Astrocyte of the hippocampus (primary cell): ENCODE measurements around the gene RAB40C.

ENCODE experiments used
- DNase-seq: peaks from one replicate; pipeline ENCODE4 v3.0.0; 2011; ENCODE audit warnings: low read depth, low spot score

Gene RAB40C

DNA sequence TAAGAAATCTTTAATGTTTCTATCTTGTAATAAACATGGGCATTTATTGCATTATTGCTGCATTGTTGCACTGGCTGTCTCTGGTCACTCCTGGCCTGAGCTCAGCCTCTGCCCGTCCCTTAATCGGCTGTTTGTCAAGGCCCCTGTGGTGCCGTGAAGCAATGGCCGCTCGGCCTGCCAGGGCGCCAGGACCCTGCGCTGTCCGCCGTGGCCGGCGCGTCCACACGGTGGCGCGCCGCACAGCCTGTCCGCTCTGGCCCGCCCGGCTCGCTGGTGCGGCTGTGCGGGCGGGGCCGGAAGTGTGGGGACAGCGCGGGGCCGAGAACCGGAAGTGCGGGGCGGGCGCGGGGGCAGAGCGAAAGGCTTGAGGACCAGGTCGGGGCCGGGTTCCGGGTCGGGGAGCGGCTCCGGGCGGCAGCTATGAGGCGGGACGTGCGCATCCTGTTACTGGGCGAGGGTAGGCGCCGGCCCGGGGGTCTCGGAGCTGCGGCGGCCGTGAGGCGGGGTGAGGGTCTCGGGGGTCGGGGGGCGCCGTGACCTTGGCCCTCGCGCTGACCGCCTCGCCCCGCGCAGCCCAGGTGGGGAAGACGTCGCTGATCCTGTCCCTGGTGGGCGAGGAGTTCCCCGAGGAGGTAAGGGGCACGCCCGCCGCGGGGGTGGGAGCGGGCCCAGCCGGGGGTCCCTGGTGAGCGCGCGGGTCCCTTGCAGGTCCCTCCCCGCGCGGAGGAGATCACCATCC is 78.1 kb downstream of the RAB40C start, which contains the start of gene RHOT2:
Gene RHOT2 (plus strand): TSS at position 353 of the 739 bp plus-strand sequence. CDS start 68 bp downstream, at position 421.
- peak; percentile 98 for DNase-seq

DNA sequence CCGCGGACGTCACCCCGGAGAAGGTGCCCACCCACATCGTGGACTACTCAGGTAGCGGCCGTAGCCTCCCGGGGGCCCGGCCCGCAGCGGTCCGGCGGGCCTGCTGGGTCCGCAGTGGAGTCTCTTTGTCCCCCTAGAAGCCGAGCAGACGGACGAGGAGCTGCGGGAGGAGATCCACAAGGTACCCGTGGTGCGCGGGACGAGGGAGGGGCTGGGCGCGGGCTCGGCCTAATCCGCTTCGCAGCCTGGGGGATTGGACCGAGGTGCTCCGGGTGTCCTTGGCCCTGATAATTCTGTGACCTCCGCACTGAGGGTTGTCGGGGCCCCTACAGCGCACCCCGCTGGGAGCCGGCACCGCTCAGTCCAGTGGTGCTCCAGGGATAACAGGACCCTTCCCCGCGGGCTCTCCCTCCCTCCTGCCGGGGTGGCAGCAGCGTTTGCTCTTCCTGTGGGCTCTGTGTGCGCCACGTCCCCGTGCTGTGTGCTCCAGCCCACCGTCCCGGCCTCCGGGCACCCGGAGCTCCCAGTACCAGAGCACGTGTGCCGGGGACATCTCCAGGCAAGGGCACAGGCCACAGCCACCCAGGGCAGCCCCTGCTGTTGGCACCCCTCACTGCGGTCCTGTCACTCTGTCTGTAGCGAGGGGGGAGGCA is 78.8 kb downstream of the RAB40C start:
- peak; percentile 51 for DNase-seq

DNA sequence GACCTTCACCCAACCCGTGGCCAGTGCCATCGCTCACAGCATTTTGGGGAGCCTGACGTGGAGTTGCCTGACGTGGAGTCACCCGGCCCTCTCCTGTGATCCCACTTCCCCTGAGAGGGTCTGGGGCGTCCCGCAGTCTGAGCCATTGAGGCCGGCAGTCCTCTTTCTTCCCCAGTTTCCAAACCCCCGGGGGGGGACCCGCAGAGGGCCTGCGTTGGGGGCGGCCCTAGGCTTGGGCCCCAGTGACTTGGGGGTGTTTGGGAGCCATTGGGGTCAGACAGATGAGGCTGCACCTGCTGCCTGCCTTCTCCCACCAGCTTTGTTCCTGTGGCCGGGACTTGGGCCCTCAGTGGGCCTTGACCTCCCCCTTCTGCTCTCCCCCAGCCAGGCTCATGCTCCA is 79.8 kb downstream of the RAB40C start:
- DNase-seq: no peak

DNA sequence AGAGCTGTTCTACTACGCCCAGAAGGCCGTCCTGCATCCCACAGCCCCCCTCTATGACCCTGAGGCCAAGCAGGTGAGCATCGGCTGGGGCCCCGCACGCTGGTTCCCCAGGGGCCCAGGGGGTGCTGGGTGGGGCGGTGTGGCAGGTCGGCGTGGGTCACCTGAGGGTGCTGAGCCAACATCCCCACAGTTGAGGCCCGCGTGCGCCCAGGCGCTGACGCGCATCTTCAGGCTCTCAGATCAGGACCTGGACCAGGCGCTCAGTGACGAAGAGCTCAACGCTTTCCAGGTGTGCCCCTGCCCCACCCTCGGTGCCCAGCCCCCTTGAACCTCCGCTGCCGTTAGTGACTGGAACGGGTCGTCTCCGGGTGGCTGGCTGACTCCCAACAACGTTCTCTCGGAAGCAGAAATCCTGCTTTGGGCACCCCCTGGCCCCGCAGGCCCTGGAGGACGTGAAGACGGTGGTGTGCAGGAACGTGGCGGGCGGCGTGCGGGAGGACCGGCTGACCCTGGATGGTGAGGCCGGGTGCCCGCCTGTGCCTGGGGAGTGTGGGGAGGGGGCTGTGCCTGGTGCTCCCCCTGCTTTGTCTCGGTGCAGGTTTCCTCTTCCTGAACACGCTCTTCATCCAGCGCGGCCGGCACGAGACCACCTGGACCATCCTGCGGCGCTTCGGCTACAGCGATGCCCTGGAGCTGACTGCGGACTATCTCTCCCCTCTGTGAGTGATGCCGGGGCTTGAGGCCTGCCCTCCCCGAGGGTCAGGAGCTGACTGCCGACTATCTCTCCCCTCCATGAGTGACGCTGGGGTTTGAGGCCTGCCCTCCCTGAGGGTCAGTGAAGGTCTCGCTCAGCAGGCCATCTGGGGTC is 80.9 kb downstream of the RAB40C start:
- DNase-seq: no peak

DNA sequence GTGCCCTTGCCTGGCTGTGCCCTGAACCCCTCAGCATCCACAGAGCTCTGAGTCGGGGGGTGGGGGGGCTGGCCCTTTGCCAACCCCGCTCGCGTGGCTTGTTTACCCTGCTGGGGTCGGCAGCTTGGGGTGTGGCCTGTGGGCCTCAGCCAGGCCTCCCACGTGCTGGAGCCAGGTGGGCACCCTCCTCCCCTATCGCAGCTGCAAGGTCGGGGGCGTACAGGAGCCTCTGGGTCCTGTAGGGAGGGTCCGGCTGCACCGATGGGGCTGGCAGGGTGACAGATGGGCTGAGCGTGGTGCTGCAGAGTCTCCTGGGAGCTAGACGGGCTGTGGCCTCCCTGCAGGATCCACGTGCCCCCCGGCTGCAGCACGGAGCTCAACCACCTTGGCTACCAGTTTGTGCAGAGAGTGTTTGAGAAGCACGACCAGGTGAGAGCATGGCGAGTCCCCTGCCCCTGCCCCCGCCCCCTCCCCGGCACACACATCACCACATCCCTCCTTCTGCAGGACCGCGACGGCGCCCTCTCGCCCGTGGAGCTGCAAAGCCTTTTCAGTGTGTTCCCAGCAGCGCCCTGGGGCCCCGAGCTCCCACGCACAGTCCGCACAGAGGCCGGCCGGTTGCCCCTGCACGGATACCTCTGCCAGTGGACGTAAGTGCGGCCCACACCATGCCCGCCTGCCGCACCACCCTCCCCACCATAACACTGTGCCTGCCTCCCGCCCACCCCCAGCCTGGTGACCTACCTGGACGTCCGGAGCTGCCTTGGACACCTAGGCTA is 81.7 kb downstream of the RAB40C start:
- no peak for DNase-seq

DNA sequence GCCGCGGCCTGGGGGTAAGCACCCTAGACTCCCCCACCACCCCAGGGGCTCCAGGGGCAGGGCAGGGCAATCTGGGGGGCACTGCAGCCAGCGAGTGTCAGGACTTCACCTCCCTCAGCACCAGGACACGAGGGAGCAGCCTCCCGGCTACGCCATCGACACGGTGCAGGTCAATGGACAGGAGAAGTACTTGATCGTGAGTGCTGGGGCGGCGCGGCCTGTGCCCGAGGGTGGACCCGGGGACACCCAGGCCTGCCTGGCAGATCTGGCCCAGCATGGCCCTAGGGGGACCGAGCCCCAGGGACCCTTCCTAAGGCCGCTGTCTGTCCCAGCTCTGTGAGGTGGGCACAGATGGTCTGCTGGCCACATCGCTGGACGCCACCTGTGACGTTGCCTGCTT is 82.5 kb downstream of the RAB40C start:
- DNase-seq: no peak

DNA sequence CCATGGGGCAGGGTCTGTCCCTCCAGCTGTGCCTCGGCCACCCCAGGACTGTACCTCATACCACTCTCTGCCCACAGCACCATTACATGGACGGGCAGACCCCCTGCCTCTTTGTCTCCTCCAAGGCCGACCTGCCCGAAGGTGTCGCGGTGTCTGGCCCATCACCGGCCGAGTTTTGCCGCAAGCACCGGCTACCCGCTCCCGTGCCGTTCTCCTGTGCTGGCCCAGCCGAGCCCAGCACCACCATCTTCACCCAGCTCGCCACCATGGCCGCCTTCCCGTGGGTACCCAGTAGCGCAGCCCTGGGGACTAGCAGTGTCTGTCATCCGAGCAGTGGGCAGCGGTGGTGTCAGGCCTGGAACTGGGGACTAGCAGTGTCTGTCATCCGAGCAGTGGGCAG is 83.0 kb downstream of the RAB40C start:
- no peak for DNase-seq

DNA sequence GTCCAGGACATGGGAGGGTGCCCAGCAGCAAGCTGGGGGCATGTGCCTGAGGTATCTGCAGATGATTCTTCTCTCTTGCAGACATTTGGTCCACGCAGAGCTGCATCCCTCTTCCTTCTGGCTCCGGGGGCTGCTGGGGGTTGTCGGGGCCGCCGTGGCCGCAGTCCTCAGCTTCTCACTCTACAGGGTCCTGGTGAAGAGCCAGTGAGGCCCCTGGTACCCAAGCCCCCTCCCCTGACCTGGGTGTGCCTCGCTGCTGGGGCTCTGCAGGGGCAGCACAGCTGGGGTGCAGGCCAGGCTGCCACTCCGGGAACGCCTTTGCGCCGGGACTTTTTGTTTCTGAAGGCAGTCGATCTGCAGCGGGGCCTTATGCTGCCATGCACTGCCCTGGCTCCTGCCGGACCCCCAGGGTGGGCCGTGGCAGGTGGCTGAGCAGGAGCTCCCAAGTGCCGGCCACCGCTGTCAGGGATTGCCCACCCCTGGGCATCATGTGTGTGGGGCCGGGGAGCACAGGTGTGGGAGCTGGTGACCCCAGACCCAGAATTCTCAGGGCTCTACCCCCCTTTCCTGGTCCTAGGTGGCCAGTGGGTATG is 83.6 kb downstream of the RAB40C start:
- DNase-seq: no peak

DNA sequence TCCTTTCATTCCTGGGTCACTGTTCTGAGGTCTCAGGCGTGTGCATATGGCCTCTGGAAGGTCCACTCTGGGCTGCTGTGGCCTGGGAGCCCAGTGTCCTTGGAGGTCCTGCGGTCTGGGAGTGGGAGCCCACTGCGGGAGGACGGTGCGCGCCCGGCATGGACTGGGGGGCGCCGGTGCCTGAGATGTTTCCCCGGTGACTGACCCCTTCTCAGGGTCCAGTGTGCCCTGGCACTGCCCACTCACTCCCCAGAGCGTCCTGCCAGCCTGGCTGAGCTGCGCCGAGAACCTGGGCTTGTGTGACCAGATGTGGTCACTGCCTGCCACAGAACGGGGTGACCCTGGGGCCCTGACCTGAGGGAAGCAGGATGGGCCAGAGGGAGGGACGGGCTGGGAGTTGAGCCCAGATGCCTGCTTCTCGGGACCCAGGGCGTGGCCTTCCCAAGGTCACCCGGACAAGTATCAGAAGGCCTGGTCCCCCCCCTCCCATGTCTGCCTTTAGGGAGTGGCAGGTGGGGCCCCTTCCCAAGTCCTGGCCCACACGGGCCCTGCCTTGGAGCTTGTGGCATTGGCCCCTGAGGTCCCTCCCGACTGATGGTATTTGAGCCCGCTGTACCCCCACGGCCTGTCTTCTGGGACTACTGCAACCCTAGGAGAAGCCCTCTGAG is 84.5 kb downstream of the RAB40C start:
- DNase-seq: no peak

DNA sequence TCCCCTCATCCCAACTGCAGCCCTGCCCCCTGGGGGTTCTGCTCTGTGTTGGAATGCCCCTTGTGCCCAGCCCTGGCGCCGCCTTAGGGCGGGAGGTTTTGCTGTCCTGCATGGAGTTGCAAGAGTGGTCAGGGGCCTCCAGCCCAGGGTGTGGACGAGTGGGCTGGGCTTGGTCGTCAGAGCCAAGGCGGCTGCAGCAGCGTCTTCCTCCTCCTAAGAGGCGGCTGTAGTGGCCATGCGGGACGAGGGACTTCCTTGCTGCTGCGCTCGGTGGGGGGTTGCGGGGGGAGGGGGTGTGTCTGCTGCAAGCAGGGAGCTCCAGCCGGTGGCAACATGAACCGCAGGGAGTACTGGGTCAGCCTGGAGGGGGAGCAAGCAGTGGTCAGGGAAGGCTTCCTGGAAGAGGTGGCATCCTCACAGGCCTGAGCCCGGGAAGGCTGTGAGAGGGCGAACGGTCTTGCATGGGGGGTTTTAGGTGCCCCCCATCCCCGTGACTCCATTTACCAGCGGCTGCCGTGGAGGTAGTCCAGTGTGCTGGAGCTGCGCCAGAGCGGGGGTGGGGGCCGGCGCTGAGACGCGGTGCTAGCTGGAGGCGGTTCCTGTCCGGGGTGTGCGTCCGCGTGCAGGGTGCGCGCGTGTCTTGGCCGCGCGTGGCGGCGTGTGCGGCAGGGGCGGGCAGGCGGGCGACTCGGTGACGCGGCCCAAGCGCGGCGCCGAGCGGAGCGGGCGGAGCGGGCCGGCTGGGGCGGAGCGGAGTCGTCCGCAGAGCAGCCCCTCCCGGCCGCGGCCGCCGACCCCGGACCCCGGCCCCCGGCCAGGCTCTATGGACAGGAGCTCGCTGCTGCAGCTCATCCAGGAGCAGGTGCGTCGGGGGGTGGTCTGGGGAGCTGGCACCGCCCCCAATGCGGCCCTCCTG is 85.4 kb downstream of the RAB40C start, which contains the start of gene RHBDL1:
Gene RHBDL1 (plus strand): TSS at position 704 of the 916 bp plus-strand sequence. CDS start 120 bp downstream, at position 824.
- peak; percentile 48 for DNase-seq

DNA sequence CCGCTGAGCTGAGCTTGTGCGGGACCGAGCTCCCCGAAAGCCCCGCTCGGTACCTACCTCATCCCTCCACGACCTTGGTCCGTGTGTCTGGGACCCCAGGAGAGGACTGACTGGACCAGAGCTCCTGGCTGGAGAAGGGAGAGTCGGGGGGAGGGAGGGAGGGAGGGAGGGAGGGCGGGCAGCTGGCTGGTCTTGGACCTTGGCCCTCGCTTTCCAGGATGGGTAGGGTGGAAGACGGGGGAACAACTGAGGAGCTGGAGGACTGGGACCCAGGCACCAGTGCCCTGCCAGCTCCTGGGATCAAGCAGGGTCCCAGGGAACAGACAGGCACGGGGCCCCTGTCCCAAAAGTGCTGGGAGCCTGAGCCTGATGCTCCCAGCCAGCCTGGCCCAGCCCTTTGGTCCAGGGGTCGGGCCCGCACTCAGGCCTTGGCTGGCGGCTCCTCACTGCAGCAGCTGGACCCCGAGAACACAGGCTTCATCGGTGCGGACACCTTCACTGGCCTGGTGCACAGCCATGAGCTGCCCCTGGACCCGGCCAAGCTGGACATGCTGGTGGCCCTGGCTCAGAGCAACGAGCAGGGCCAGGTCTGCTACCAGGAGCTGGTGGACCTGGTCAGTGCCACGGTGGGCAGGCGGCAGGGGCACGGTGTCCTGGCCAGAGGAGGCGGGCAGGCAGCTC is 86.2 kb downstream of the RAB40C start:
- DNase-seq: no peak

DNA sequence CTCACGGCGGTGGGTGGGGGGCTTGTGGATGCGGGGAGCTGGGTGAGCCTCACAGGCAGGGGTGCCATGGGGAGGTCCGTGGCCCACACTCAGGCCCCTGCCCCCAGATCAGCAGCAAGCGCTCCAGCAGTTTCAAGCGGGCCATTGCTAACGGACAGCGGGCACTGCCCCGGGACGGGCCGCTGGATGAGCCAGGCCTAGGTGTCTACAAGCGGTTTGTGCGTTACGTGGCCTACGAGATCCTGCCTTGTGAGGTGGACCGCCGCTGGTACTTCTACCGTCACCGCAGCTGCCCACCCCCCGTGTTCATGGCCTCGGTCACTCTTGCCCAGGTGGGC is 86.7 kb downstream of the RAB40C start:
- no peak for DNase-seq

DNA sequence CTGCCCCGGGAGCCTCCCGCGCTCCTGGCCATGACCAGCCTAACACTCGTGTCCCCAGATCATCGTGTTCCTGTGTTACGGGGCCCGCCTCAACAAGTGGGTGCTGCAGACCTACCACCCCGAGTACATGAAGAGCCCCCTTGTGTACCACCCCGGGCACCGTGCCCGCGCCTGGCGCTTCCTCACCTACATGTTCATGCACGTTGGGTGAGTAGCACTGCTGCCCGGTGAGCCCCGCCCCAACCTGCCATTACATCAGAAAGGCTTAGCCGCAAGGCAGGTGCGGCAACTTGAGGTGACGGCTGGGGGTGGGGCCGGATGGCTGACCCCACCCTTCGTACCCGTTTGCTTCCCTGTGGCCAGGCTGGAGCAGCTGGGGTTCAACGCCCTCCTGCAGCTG is 87.0 kb downstream of the RAB40C start:
- no peak for DNase-seq

DNA sequence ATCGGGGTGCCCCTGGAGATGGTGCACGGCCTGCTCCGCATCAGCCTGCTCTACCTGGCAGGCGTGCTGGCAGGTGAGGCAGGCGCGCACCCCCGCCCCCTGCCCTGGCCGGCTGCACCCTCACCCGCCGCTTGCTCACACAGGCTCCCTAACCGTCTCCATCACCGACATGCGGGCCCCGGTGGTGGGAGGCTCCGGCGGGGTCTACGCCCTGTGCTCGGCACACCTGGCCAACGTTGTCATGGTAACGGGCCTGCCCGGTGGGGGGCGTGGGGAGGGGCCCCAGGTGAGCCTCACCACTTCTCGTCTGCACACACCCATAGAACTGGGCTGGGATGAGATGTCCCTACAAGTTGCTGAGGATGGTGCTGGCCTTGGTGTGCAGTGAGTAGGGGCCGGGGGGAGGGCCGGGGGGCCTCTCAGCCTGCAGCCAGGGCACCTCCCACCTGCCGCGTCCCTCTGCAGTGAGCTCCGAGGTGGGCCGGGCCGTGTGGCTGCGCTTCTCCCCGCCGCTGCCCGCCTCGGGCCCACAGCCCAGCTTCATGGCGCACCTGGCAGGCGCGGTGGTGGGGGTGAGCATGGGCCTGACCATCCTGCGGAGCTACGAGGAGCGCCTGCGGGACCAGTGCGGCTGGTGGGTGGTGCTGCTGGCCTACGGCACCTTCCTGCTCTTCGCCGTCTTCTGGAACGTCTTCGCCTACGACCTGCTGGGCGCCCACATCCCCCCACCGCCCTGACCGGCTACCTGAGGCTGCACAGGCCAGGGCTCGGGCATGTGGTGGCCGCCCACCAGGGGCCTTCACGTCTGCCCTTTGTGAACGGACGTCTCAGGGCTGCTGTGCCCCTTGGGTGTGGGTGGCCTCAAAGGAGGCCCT is 87.7 kb downstream of the RAB40C start:
- no peak for DNase-seq

DNA sequence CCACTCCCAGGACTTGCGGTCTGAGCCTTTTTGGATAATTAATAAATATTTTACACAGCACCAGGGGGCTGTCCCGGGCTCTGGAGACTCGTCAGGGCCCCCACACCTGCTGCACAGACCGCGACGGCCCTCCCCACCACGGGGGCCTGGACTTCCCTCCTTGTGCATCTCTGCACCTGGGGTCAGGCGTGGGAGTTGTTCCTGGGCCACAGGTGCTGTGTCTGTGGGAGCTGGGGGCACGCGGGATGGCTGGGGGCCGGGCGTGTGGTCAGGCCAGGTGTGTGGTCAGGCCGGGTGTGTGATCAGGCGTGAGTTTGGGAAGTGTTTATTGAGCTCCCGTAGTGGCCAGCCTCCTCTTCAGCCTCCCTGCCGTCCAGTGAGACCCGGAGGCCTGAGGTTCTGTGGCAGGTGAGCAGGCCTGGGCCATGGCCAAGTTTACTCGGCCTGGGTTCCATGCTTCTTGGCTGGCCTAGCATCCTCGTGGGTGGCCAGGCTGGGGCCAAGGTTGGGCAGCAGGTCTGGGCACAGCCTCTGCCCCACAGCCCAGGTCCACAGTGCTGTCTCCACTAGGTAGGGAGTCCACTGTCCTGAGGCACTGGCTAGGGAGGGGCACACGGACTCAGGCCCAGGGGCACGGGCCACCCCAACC is 88.5 kb downstream of the RAB40C start:
- DNase-seq: no peak
